Measurements from ENCODE around the gene MYB. TPM values are rescaled to one million over a fixed set of nuclear protein-coding genes. Genes with fewer than 3 reads are reported as not detected.

Gene MYB
- total and polyA plus RNA-seq, 12 donors, result 0.14 to 11.8 (median 0.74) TPM

- TF ChIP-seq CTCF (IDR thresholded peaks at IDR 0.05) (no peak), POLR2A (IDR thresholded peaks at IDR 0.05) (no peak)
Observed at GRCh38 chr6:135158397-135158796, 22.7 kb upstream of the MYB start.

GRCh38 chr6:135159531-135159930, 21.6 kb upstream of the MYB start:
- TF ChIP-seq POLR2A (IDR thresholded peaks at IDR 0.05), result no peak
- TF ChIP-seq CTCF (IDR thresholded peaks at IDR 0.05), result no peak
- Histone ChIP-seq H3K36me3 (replicated peaks in 1 of 2) (no peaks in the 10 kb centered on the region), H3K27me3 (no peaks in the 10 kb centered on the region), H3K4me1 (replicated peaks in 1 of 2) (no peaks in the 10 kb centered on the region), H3K4me3 (no peak overlapping the region), H3K9me3 (replicated peaks in 1 of 3) (no peaks in the 10 kb centered on the region), H3K27ac (no peak overlapping the region)
- 46 to 60% (median 56%) methylated on average over 3 of the region's 3 CpGs for WGBS, 4 donors
- DNase-seq, result peak in 2 of 7 donors; percentile 18 to 34
- intact Hi-C loops (cut with DNase I), result no loop called here

More at GRCh38 chr6:135158397-135158796, 22.7 kb upstream of the MYB start:
- Histone ChIP-seq H3K27ac (no peak overlapping the region), H3K4me3 (no peak overlapping the region), H3K36me3 (replicated peaks in 1 of 2) (no peaks in the 10 kb centered on the region), H3K9me3 (replicated peaks in 1 of 3) (no peaks in the 10 kb centered on the region), H3K27me3 (no peaks in the 10 kb centered on the region), H3K4me1 (replicated peaks in 1 of 2) (no peaks in the 10 kb centered on the region)
- intact Hi-C loops (cut with DNase I), result no loop called here
- 69 to 78% (median 75%) methylated on average over 4 of the region's 4 CpGs for WGBS, 4 donors
- no peak for DNase-seq

- Histone ChIP-seq H3K27me3 (no peaks in the 10 kb centered on the region), H3K36me3 (replicated peaks in 1 of 2) (no peaks in the 10 kb centered on the region), H3K4me3 (no peak overlapping the region), H3K9me3 (replicated peaks in 1 of 3) (no peaks in the 10 kb centered on the region), H3K4me1 (replicated peaks in 1 of 2) (no peaks in the 10 kb centered on the region), H3K27ac (no peak overlapping the region)
- intact Hi-C loops (cut with DNase I), result no loop called here
- WGBS, 4 donors, result 80 to 88% (median 84%) methylated on average over 3 of the region's 3 CpGs
- no peak for DNase-seq
- TF ChIP-seq POLR2A (IDR thresholded peaks at IDR 0.05) (no peak), CTCF (IDR thresholded peaks at IDR 0.05) (no peak)
Observed at GRCh38 chr6:135161411-135162395, 19.4 kb upstream of the MYB start.

- H3K27ac ChIP-seq, result no peak overlapping the region
- H3K36me3 ChIP-seq (replicated peaks in 1 of 2), result no peaks in the 10 kb centered on the region
- no peak overlapping the region for H3K4me3 ChIP-seq
- no peaks in the 10 kb centered on the region for H3K4me1 ChIP-seq (replicated peaks in 1 of 2)
- peak in 5 of 7 donors; percentile 20 to 60 (median 26) for DNase-seq
- H3K27me3 ChIP-seq, result no peaks in the 10 kb centered on the region
- intact Hi-C loops (cut with DNase I), result no loop called here
- WGBS, 4 donors, result 49 to 65% (median 57%) methylated on average over 10 of the region's 10 CpGs
- no peaks in the 10 kb centered on the region for H3K9me3 ChIP-seq (replicated peaks in 1 of 3)
- TF ChIP-seq POLR2A (IDR thresholded peaks at IDR 0.05) (no peak), CTCF (IDR thresholded peaks at IDR 0.05) (peak in 5 of 6 experiments; percentile 32 to 61 (median 38))
Observed at GRCh38 chr6:135162678-135163439, 18.2 kb upstream of the MYB start.
